ENCODE measurements around the gene SELENOM. TPM values are rescaled to one million over a fixed set of nuclear protein-coding genes. Genes with fewer than 3 reads are reported as not detected.

The SELENOM gene
- total RNA-seq, 4 donors from 2014 or later, result 591 to 706 (median 650) TPM

GRCh38 chr22:31096657-31097279, 10.6 kb downstream of the SELENOM start:
- Histone ChIP-seq H3K4me1 (peaks cover 0 to 51% (median 25%) of the 10 kb centered on the region in 4 donors), H3K27ac (peak overlapping the region in 2 of 4 donors; percentile 12 to 85), H3K36me3 (peaks cover 2 to 99% (median 14%) of the 10 kb centered on the region in 3 donors), H3K9me3 (no peaks in the 10 kb centered on the region), H3K4me3 (no peak overlapping the region), H3K27me3 (no peaks in the 10 kb centered on the region)
- no peak for DNase-seq (ENCODE audit: low spot score in 2 of 2)
- TF ChIP-seq EP300 (IDR thresholded peaks at IDR 0.05) (no peak), CTCF (IDR thresholded peaks at IDR 0.05) (no peak), POLR2A (IDR thresholded peaks at IDR 0.05) (no peak)
- WGBS, 2 donors, result 85% methylated on average over 24 to 27 of the region's 27 CpGs

GRCh38 chr22:31095637-31096249, 11.6 kb downstream of the SELENOM start:
- H3K4me3 ChIP-seq, result no peak overlapping the region
- peaks cover 6 to 99% (median 22%) of the 10 kb centered on the region in 3 donors for H3K36me3 ChIP-seq
- peak overlapping the region in 2 of 4 donors; percentile 12 to 24 for H3K27ac ChIP-seq
- peaks cover 0 to 44% (median 27%) of the 10 kb centered on the region in 4 donors for H3K4me1 ChIP-seq
- H3K27me3 ChIP-seq, result no peaks in the 10 kb centered on the region
- no peaks in the 10 kb centered on the region for H3K9me3 ChIP-seq
- TF ChIP-seq CTCF (IDR thresholded peaks at IDR 0.05) (no peak), POLR2A (IDR thresholded peaks at IDR 0.05) (no peak), EP300 (IDR thresholded peaks at IDR 0.05) (no peak)
- 83 to 91% methylated on average over 3 of the region's 3 CpGs for WGBS, 2 donors
- DNase-seq (ENCODE audit: low spot score in 2 of 2), result no peak

- Histone ChIP-seq H3K9me3 (no peaks in the 10 kb centered on the region), H3K36me3 (peaks cover 6 to 99% (median 17%) of the 10 kb centered on the region in 3 donors), H3K27ac (no peak overlapping the region), H3K4me3 (no peak overlapping the region), H3K27me3 (no peaks in the 10 kb centered on the region), H3K4me1 (peaks cover 0 to 41% (median 34%) of the 10 kb centered on the region in 4 donors)
- TF ChIP-seq EP300 (IDR thresholded peaks at IDR 0.05) (no peak), POLR2A (IDR thresholded peaks at IDR 0.05) (no peak), CTCF (IDR thresholded peaks at IDR 0.05) (no peak)
- WGBS, 2 donors, result 88 to 89% methylated on average over 7 of the region's 7 CpGs
- DNase-seq (ENCODE audit: low spot score in 2 of 2), result no peak
Measured at GRCh38 chr22:31094741-31095140, 12.6 kb downstream of the SELENOM start.

- no peak overlapping the region for H3K4me3 ChIP-seq
- peaks cover 0 to 42% (median 34%) of the 10 kb centered on the region in 4 donors for H3K4me1 ChIP-seq
- DNase-seq (ENCODE audit: low spot score in 2 of 2), result no peak
- no peaks in the 10 kb centered on the region for H3K9me3 ChIP-seq
- 59 to 63% methylated on average over 5 of the region's 5 CpGs for WGBS, 2 donors
- H3K36me3 ChIP-seq, result peaks cover 6 to 99% (median 17%) of the 10 kb centered on the region in 3 donors
- TF ChIP-seq POLR2A (IDR thresholded peaks at IDR 0.05) (no peak), CTCF (IDR thresholded peaks at IDR 0.05) (no peak), EP300 (IDR thresholded peaks at IDR 0.05) (no peak)
- H3K27me3 ChIP-seq, result no peaks in the 10 kb centered on the region
- H3K27ac ChIP-seq, result peak overlapping the region in 3 of 4 donors; percentile 42 to 99 (median 98)
Measured at GRCh38 chr22:31094021-31094551, 13.3 kb downstream of the SELENOM start.
